Placental pericyte (primary cell): ENCODE results near the gene ZAR1L. TPM values are rescaled to one million over a fixed set of nuclear protein-coding genes. Genes with fewer than 3 reads are reported as not detected.

Experiments
- total RNA-seq: library from RNA; depleted of rRNA; stranded (reverse); fragments of >200 nt; gene quantifications from 2 replicates; pipeline ENCODE4 v1.2.3, GENCODE V29; 2012

The ZAR1L gene, protein sequence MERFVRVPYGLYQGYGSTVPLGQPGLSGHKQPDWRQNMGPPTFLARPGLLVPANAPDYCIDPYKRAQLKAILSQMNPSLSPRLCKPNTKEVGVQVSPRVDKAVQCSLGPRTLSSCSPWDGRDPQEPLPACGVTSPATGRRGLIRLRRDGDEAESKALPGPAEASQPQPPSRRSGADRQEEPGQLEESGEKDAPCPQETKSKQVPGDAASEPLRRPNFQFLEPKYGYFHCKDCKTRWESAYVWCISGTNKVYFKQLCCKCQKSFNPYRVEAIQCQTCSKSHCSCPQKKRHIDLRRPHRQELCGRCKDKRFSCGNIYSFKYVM
- not detected in 2 replicates for total RNA-seq

DNA sequence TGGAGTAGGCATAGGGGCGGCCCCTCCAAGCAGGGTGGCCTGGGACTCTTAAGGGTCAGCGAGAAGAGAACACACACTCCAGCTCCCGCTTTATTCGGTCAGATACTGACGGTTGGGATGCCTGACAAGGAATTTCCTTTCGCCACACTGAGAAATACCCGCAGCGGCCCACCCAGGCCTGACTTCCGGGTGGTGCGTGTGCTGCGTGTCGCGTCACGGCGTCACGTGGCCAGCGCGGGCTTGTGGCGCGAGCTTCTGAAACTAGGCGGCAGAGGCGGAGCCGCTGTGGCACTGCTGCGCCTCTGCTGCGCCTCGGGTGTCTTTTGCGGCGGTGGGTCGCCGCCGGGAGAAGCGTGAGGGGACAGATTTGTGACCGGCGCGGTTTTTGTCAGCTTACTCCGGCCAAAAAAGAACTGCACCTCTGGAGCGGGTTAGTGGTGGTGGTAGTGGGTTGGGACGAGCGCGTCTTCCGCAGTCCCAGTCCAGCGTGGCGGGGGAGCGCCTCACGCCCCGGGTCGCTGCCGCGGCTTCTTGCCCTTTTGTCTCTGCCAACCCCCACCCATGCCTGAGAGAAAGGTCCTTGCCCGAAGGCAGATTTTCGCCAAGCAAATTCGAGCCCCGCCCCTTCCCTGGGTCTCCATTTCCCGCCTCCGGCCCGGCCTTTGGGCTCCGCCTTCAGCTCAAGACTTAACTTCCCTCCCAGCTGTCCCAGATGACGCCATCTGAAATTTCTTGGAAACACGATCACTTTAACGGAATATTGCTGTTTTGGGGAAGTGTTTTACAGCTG lies at the start of gene ZAR1L, which contains the start of gene BRCA2:
Gene ZAR1L (minus strand): TSS at position 126 of the 790 bp plus-strand sequence. CDS start 3,438 bp downstream, outside the sequence.
Gene BRCA2 (plus strand): TSS at position 271 of the 790 bp plus-strand sequence. CDS start 953 bp downstream, outside the sequence.

Other genes starting within 250 kb of the ZAR1L start
- gene BRCA2, start 145 bp upstream of the ZAR1L start, total RNA-seq, result 3.9 and 17.0 TPM in 2 replicates
- gene N4BP2L1, start 112.8 kb upstream of the ZAR1L start, total RNA-seq, result 0.43 and 1.5 TPM in 2 replicates
- gene N4BP2L2, start 223.4 kb upstream of the ZAR1L start, total RNA-seq, result 79.7 and 95.0 TPM in 2 replicates